AG04450 (cell line): ENCODE measurements around the gene SMARCD3. TPM values are rescaled to one million over a fixed set of nuclear protein-coding genes. Genes with fewer than 3 reads are reported as not detected.

Experiments used
- CTCF ChIA-PET: fragments of 300-600, 350-600 bp; formaldehyde crosslinking; extraction: SDS; loops from one replicate; lab custom pipeline; 2022; ENCODE audit warnings: antibody characterized with exemption, inconsistent platforms; lab: Charles Lee
- POLR2A ChIA-PET: fragments of 350-600 bp; formaldehyde crosslinking; extraction: SDS; loops from one replicate; lab custom pipeline; 2021; ENCODE audit warnings: antibody characterized with exemption, inconsistent platforms; lab: Yijun Ruan, JAX
- DNase-seq: peaks from one replicate; pipeline ENCODE4 v3.0.0-alpha.2; 2011; ENCODE audit warnings: low read depth, low spot score
- H3K27ac ChIP-seq: one replicate; pipeline ENCODE4 v1.5.1; 2012; ENCODE audit warnings: low read depth, low read length, control low read depth
- H3K27me3 ChIP-seq: one replicate; pipeline ENCODE4 v1.6.0; 2012; ENCODE audit warnings: low read length; ENCODE audit not compliant: control insufficient read depth, insufficient read depth
- H3K4me3 ChIP-seq: 2 replicates; pipeline ENCODE4 v1.5.1; 2011; ENCODE audit warnings: mild to moderate bottlenecking, low read depth, low read length, control low read depth
- H3K9me3 ChIP-seq: 2 replicates; pipeline ENCODE4 v1.5.1; 2012; ENCODE audit warnings: low read length; ENCODE audit not compliant: control insufficient read depth, insufficient read depth
- CTCF ChIP-seq: IDR thresholded peaks from 2 replicates; pipeline ENCODE4 v1.5.1; 2011; ENCODE audit warnings: low read depth, low read length, control low read depth, inconsistent platforms
- polyA plus RNA-seq: library from polyadenylated mRNA; depleted of rRNA; stranded (reverse); fragments of >200 nt; gene quantifications from 2 replicates; pipeline ENCODE4 v1.2.3, GENCODE V29; 2011

SMARCD3 gene
- polyA plus RNA-seq, 1 experiment: 39.2 TPM

GRCh38 chr7:151198945-151199848 is 49.3 kb downstream of the SMARCD3 start:
- Histone ChIP-seq H3K27ac (no peak overlapping the region), H3K9me3 (no peaks in the 10 kb centered on the region; the same call in 1 of the 2 replicates), H3K4me3 (no peak overlapping the region), H3K27me3 (peaks cover 75% of the 10 kb centered on the region)
- ChIA-PET POLR2A (interaction anchor here (0.7 kb wide), 1 partner anchor 28 kb away, joined by 3 read pairs; the partner anchor contains the start of gene ABCF2), CTCF (interaction anchor here (1.6 to 1.9 kb wide), 2 partner anchors 31 to 45 kb away, joined by 4 to 5 read pairs; no protein-coding TSS in a partner anchor)
- no peak for TF ChIP-seq CTCF
- DNase-seq: no peak

- no peak for DNase-seq
- no peak for TF ChIP-seq CTCF
- Histone ChIP-seq H3K27ac (no peak overlapping the region), H3K9me3 (no peaks in the 10 kb centered on the region; the same call in 1 of the 2 replicates), H3K27me3 (peaks cover 72% of the 10 kb centered on the region), H3K4me3 (no peak overlapping the region)
- ChIA-PET POLR2A (no interaction called here), CTCF (no interaction called here)
These were observed 50.6 kb downstream of the SMARCD3 start for GRCh38 chr7:151197932-151198331.

GRCh38 chr7:151195616-151196450 is 52.7 kb downstream of the SMARCD3 start:
- no peak overlapping the region for H3K27ac ChIP-seq
- no peak for TF ChIP-seq CTCF
- DNase-seq: no peak
- peaks cover 68% of the 10 kb centered on the region for H3K27me3 ChIP-seq
- H3K9me3 ChIP-seq: no peaks in the 10 kb centered on the region; the same call in 1 of the 2 replicates
- H3K4me3 ChIP-seq: no peak overlapping the region
- CTCF ChIA-PET: interaction anchor here (1.1 kb wide), 1 partner anchor 24 kb away, joined by 3 read pairs; no protein-coding TSS in a partner anchor
- POLR2A ChIA-PET: no interaction called here

GRCh38 chr7:151194188-151194587 is 54.3 kb downstream of the SMARCD3 start:
- no peak for DNase-seq
- CTCF ChIA-PET: interaction anchor here (1.1 kb wide), 1 partner anchor 22 kb away, joined by 3 read pairs; no protein-coding TSS in a partner anchor
- no peak for TF ChIP-seq CTCF
- H3K27me3 ChIP-seq: peaks cover 64% of the 10 kb centered on the region
- H3K4me3 ChIP-seq: no peak overlapping the region
- H3K27ac ChIP-seq: no peak overlapping the region
- POLR2A ChIA-PET: no interaction called here
- no peaks in the 10 kb centered on the region for H3K9me3 ChIP-seq
